ENCODE measurements around the gene MAPKBP1.

Gene MAPKBP1

GRCh38 chr15:41856262-41856661 lies 82.0 kb downstream of the MAPKBP1 start:
- no peak for DNase-seq (ENCODE audit: low read depth in 2 of 2)
- no peak overlapping the region for H3K4me3 ChIP-seq (replicated peaks in 1 of 2; ENCODE audit: low read depth in 2 of 2, low read length in 2 of 2)
- TF ChIP-seq, protein P1, sequence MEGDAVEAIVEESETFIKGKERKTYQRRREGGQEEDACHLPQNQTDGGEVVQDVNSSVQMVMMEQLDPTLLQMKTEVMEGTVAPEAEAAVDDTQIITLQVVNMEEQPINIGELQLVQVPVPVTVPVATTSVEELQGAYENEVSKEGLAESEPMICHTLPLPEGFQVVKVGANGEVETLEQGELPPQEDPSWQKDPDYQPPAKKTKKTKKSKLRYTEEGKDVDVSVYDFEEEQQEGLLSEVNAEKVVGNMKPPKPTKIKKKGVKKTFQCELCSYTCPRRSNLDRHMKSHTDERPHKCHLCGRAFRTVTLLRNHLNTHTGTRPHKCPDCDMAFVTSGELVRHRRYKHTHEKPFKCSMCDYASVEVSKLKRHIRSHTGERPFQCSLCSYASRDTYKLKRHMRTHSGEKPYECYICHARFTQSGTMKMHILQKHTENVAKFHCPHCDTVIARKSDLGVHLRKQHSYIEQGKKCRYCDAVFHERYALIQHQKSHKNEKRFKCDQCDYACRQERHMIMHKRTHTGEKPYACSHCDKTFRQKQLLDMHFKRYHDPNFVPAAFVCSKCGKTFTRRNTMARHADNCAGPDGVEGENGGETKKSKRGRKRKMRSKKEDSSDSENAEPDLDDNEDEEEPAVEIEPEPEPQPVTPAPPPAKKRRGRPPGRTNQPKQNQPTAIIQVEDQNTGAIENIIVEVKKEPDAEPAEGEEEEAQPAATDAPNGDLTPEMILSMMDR (IDR thresholded peaks at IDR 0.05; ENCODE audit: low read depth, low read length), result no peak

GRCh38 chr15:41856716-41857115 lies 82.4 kb downstream of the MAPKBP1 start:
- no peak overlapping the region for H3K4me3 ChIP-seq (replicated peaks in 1 of 2; ENCODE audit: low read depth in 2 of 2, low read length in 2 of 2)
- TF ChIP-seq, protein P1 (IDR thresholded peaks at IDR 0.05; ENCODE audit: low read depth, low read length), result no peak
- DNase-seq (ENCODE audit: low read depth in 2 of 2), result no peak

DNA sequence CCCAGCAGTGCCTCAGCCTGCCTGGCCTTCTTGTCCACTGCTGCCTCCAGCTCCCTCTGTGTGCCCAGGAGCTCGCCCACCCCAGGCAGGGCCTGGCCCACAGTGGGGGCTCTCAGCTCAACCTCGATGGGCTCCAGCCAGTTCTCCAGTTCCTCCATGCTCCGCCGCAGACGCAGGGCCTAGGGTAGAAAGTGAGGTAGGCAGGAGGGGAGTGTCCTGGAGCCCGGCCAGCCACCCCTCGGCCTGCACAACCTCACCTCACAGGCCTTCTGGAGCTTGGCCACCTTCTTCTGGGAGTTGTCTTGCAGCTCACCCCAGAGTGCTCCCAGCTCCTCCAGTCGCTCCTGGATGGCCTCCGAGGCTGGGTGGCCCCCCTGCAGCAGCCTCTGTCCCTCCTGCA lies 83.0 kb downstream of the MAPKBP1 start:
- TF ChIP-seq, protein P1 (IDR thresholded peaks at IDR 0.05; ENCODE audit: low read depth, low read length), result no peak
- DNase-seq (ENCODE audit: low read depth in 2 of 2), result no peak
- H3K4me3 ChIP-seq (replicated peaks in 1 of 2; ENCODE audit: low read depth in 2 of 2, low read length in 2 of 2), result no peak overlapping the region

GRCh38 chr15:41858756-41859155 lies 84.5 kb downstream of the MAPKBP1 start:
- TF ChIP-seq, protein P1 (IDR thresholded peaks at IDR 0.05; ENCODE audit: low read depth, low read length), result no peak

DNA sequence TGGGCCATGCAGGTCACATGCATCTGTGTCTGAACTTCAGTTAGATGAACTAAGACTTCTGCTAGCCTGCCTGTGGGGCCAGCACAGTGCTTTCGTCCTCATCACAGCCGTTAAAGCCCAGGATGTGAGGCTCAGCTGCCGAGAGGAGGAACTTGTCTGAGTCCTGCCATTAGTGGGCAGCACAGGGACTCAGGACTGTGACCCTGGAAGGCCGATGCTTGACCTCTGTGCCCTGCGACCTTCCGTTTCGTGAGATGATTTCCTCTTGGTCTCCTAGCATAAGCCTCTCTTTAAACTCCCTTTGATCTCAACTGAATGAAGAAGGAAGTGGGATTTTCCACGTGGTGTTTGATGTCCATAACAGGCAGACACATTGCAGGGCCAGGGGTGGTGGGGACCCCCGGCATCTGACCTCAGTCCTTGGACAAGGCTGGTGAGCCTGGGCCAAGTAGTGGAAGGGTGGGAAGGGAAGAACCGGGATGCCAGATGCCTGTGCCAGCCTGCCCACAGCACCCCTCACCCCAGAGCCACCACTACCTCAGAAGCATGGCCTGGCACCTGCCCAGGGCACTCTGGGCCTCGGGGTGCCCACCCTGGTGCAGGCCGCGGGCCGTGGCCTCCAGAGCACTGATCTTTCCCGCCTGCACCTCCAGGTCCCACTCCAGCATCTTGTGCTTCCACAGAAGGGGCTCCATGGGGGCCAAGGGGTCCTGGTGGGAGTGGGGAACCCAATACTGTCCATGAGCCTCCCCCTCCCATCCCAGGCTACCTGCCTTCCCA lies 86.0 kb downstream of the MAPKBP1 start:
- TF ChIP-seq, protein P1 (IDR thresholded peaks at IDR 0.05; ENCODE audit: low read depth, low read length), result no peak
- no peak overlapping the region for H3K4me3 ChIP-seq (replicated peaks in 1 of 2; ENCODE audit: low read depth in 2 of 2, low read length in 2 of 2)
- peak in 1 of 2 donors; percentile 5 for DNase-seq (ENCODE audit: low read depth in 2 of 2)

More at GRCh38 chr15:41858756-41859155, 84.5 kb downstream of the MAPKBP1 start:
- no peak overlapping the region for H3K4me3 ChIP-seq (replicated peaks in 1 of 2; ENCODE audit: low read depth in 2 of 2, low read length in 2 of 2)
- no peak for DNase-seq (ENCODE audit: low read depth in 2 of 2)

- TF ChIP-seq, protein P1 (IDR thresholded peaks at IDR 0.05; ENCODE audit: low read depth, low read length), result no peak
- DNase-seq (ENCODE audit: low read depth in 2 of 2), result no peak
- no peak overlapping the region for H3K4me3 ChIP-seq (replicated peaks in 1 of 2; ENCODE audit: low read depth in 2 of 2, low read length in 2 of 2)
Observed at GRCh38 chr15:41861736-41862356, 87.6 kb downstream of the MAPKBP1 start.
